SK-N-SH (cell line): Measurements from ENCODE around the gene CD36. TPM values are rescaled to one million over a fixed set of nuclear protein-coding genes. Genes with fewer than 3 reads are reported as not detected.
"Not testable (repeated sequence)": the region's sequence is repeated elsewhere in the genome, so short reads cannot be mapped to it uniquely, and the experiment has no call there.

Experiments used
- CTCF ChIA-PET: fragments of 300-600, 350-600 bp; formaldehyde crosslinking; extraction: SDS; loops from one replicate; lab custom pipeline; 2021; lab: Yijun Ruan, JAX
- POLR2A ChIA-PET: fragments of 350-600 bp; sonication (Branson Sonifier 250); formaldehyde crosslinking; extraction: SDS; loops from one replicate; lab custom pipeline; 2020; ENCODE audit warnings: antibody characterized with exemption, inconsistent platforms; lab: Yijun Ruan, JAX
- DNase-seq: peaks from one replicate; pipeline ENCODE4 v3.0.0; 2012
- H2AFZ ChIP-seq: fragments of 200-600 bp; sonication (generic); 2 replicates; pipeline ENCODE4 v1.8.1; 2016; ENCODE audit warnings: antibody characterized with exemption, mild to moderate bottlenecking, low read depth
- H3F3A ChIP-seq: fragments of 200-600 bp; sonication (generic); replicated peaks from 2 replicates; pipeline ENCODE3; 2016; ENCODE audit warnings: antibody characterized with exemption, mild to moderate bottlenecking; ENCODE audit not compliant: insufficient read depth
- H3K27ac ChIP-seq, 2 experiments: fragments of 200-500 bp in 1 of 2; fragments of 200-600 bp in 1 of 2; sonication (Bioruptor generic) in 1 of 2; sonication (generic), shearing (Covaris generic) in 1 of 2; 2 replicates each; pipeline versions ENCODE4 v1.5.1 to v1.6.1; 2014 to 2016; ENCODE audit warnings: low read depth in 2 of 2, inconsistent platforms in 1 of 2, low read length in 1 of 2, mild to moderate bottlenecking in 1 of 2, mixed read lengths in 1 of 2
- H3K27me3 ChIP-seq: fragments of 200-600 bp; sonication (generic), shearing (Covaris generic); 2 replicates; pipeline ENCODE4 v1.6.1; 2016; ENCODE audit warnings: mixed run types; ENCODE audit not compliant: insufficient read depth
- H3K36me3 ChIP-seq, 2 experiments: fragments of 200-500 bp in 1 of 2; fragments of 200-600 bp in 1 of 2; sonication (Bioruptor generic) in 1 of 2; sonication (generic) in 1 of 2; replicated peaks in 1 of 2; 2 replicates each; pipeline versions ENCODE3 to v1.5.1; 2014 to 2016; ENCODE audit warnings: low read length in 1 of 2, mild to moderate bottlenecking in 1 of 2; ENCODE audit not compliant: insufficient read depth in 2 of 2, control insufficient read depth in 1 of 2
- H3K4me1 ChIP-seq, 2 experiments: fragments of 200-500 bp in 1 of 2; fragments of 200-600 bp in 1 of 2; sonication (Bioruptor generic) in 1 of 2; sonication (generic), shearing (Covaris generic) in 1 of 2; 2 replicates each; pipeline versions ENCODE4 v1.5.1 to v1.6.1; 2014 to 2016; ENCODE audit warnings: low read depth in 1 of 2, low read length in 1 of 2, mixed run types in 1 of 2; ENCODE audit not compliant: insufficient read depth in 2 of 2, control insufficient read depth in 1 of 2
- H3K4me2 ChIP-seq: fragments of 200-600 bp; sonication (generic), shearing (Covaris generic); 2 replicates; pipeline ENCODE4 v1.6.1; 2017; ENCODE audit warnings: mixed run types
- H3K4me3 ChIP-seq, 2 experiments: fragments of 200-500 bp in 1 of 2; fragments of 200-600 bp in 1 of 2; sonication (Bioruptor generic) in 1 of 2; sonication (generic), shearing (Covaris generic) in 1 of 2; 2 replicates each; pipeline versions ENCODE4 v1.5.1 to v1.8.1; 2014 to 2016; ENCODE audit warnings: low read depth in 2 of 2, inconsistent platforms in 1 of 2, low read length in 1 of 2, mild to moderate bottlenecking in 1 of 2, mixed read lengths in 1 of 2, moderate library complexity in 1 of 2
- H3K79me2 ChIP-seq: fragments of 200-600 bp; sonication (generic); 2 replicates; pipeline ENCODE4 v1.8.1; 2017; ENCODE audit warnings: mild to moderate bottlenecking; ENCODE audit not compliant: insufficient read depth
- H3K9ac ChIP-seq: fragments of 200-600 bp; sonication (generic); 2 replicates; pipeline ENCODE4 v1.6.1; 2017; ENCODE audit warnings: mixed run types
- H3K9me2 ChIP-seq: fragments of 200-600 bp; sonication (generic); 2 replicates; pipeline ENCODE4 v1.6.1; 2017; ENCODE audit warnings: mixed run types
- H3K9me3 ChIP-seq: fragments of 200-600 bp; sonication (generic); 2 replicates; pipeline ENCODE4 v1.6.1; 2017; ENCODE audit warnings: mixed run types, mild to moderate bottlenecking, moderate library complexity
- H4K20me1 ChIP-seq: fragments of 200-600 bp; sonication (generic); 2 replicates; pipeline ENCODE4 v1.6.1; 2017; ENCODE audit warnings: mild to moderate bottlenecking, mixed run types; ENCODE audit not compliant: insufficient read depth
- CHD2 ChIP-seq: fragments of 150-350 bp; IDR thresholded peaks from 2 replicates; pipeline ENCODE4 v1.6.1; 2018; ENCODE audit warnings: low read length; ENCODE audit not compliant: partially characterized antibody
- CTCF ChIP-seq: fragments of 200-600 bp; sonication (generic); IDR thresholded peaks from 2 replicates; pipeline ENCODE4 v1.6.1; 2017; ENCODE audit warnings: antibody characterized with exemption, mild to moderate bottlenecking, moderate library complexity
- ELF1 ChIP-seq: IDR thresholded peaks from 2 replicates; pipeline ENCODE4 v1.4.0; 2012
- EZH2phosphoT487 ChIP-seq: fragments of 200-600 bp; sonication (generic); IDR thresholded peaks from 2 replicates; pipeline ENCODE4 v1.6.1; 2017; ENCODE audit warnings: low read depth, mixed run types, mild to moderate bottlenecking, antibody characterized with exemption, moderate library complexity, borderline replicate concordance
- FOSL2 ChIP-seq: IDR thresholded peaks from 2 replicates; pipeline ENCODE4 v1.4.0; 2012; ENCODE audit warnings: low read depth, mild to moderate bottlenecking, moderate library complexity, borderline replicate concordance
- FOXJ3 ChIP-seq: sonication (generic); formaldehyde crosslinking; IDR thresholded peaks from 2 replicates; pipeline ENCODE4 v1.5.1; 2020; ENCODE audit warnings: mild to moderate bottlenecking, missing genetic modification reagents
- FOXM1 ChIP-seq: IDR thresholded peaks from 2 replicates; pipeline ENCODE4 v1.4.0; 2012; ENCODE audit warnings: low read depth, mild to moderate bottlenecking
- GABPA ChIP-seq: IDR thresholded peaks from 2 replicates; pipeline ENCODE4 v1.4.0; 2012; ENCODE audit warnings: low read depth, mild to moderate bottlenecking
- GATA2 ChIP-seq: sonication (generic); formaldehyde crosslinking; IDR thresholded peaks from 2 replicates; pipeline ENCODE4 v1.5.0; 2020; ENCODE audit warnings: mild to moderate bottlenecking, missing genetic modification reagents
- JUND ChIP-seq: IDR thresholded peaks from 2 replicates; pipeline ENCODE4 v1.4.0; 2012
- MEF2A ChIP-seq: IDR thresholded peaks from 2 replicates; pipeline ENCODE4 v1.4.0; 2012; ENCODE audit warnings: low read depth, borderline replicate concordance
- MXI1 ChIP-seq: IDR thresholded peaks from 2 replicates; pipeline ENCODE4 v1.6.1; 2012; ENCODE audit warnings: mild to moderate bottlenecking, low read depth, low read length, improper control_type of control experiment
- NFIC ChIP-seq: IDR thresholded peaks from 2 replicates; pipeline ENCODE4 v1.4.0; 2012; ENCODE audit warnings: borderline replicate concordance
- PBX3 ChIP-seq: IDR thresholded peaks from 2 replicates; pipeline ENCODE4; 2012
- POLR2AphosphoS5 ChIP-seq: IDR thresholded peaks from 2 replicates; pipeline ENCODE4 v1.6.1; 2012; ENCODE audit warnings: low read depth, low read length
- RAD21 ChIP-seq: IDR thresholded peaks from 2 replicates; pipeline ENCODE4 v1.6.1; 2012; ENCODE audit warnings: mild to moderate bottlenecking, low read length
- RCOR1 ChIP-seq: fragments of 150-350 bp; IDR thresholded peaks from 2 replicates; pipeline ENCODE4 v1.6.1; 2017; ENCODE audit warnings: antibody characterized with exemption, low read length
- RFX5 ChIP-seq: IDR thresholded peaks from 2 replicates; pipeline ENCODE4 v1.6.1; 2012; ENCODE audit warnings: mild to moderate bottlenecking, improper control_type of control experiment, low read length
- RXRA ChIP-seq: IDR thresholded peaks from 2 replicates; pipeline ENCODE4 v1.4.0; 2012; ENCODE audit warnings: low read depth, mild to moderate bottlenecking, borderline replicate concordance
- TAF1 ChIP-seq: IDR thresholded peaks from 2 replicates; pipeline ENCODE4 v1.6.1; 2012; ENCODE audit warnings: low read depth, mild to moderate bottlenecking, low read length, moderate library complexity, borderline replicate concordance
- TCF12 ChIP-seq: IDR thresholded peaks from 2 replicates; pipeline ENCODE4 v1.4.0; 2012
- TEAD4 ChIP-seq: IDR thresholded peaks from 2 replicates; pipeline ENCODE4 v1.4.0; 2012; ENCODE audit warnings: mild to moderate bottlenecking, borderline replicate concordance; ENCODE audit not compliant: insufficient read depth
- WGBS: methylation state at CpG from one replicate; pipeline ENCODE4 v1.1.6; 2017; ENCODE audit warnings: low lambda C conversion rate; 5-methylcytosine and 5-hydroxymethylcytosine counted together
- polyA plus RNA-seq, 3 experiments: library from polyadenylated mRNA; depleted of rRNA; stranded (reverse); fragments of >200 nt; gene quantifications; 2 replicates each; pipeline ENCODE4 v1.2.3, GENCODE V29; 2012

Gene CD36
- polyA plus RNA-seq, 1 of the 3 experiments (the other 2 are of a cell fraction): 0.10 TPM

GRCh38 chr7:80666376-80666775, 27.9 kb downstream of the CD36 start:
- Histone ChIP-seq H3K27ac (no peak overlapping the region), H3K9me3 (no peaks in the 10 kb centered on the region), H3K4me1 (no peaks in the 10 kb centered on the region), H2AFZ (no peak overlapping the region), H3K9ac (no peak overlapping the region), H3K9me2 (no peaks in the 10 kb centered on the region), H3K4me2 (no peak overlapping the region), H3K79me2 (no peaks in the 10 kb centered on the region), H3K36me3 (no peaks in the 10 kb centered on the region), H3K4me3 (no peak overlapping the region), H4K20me1 (no peaks in the 10 kb centered on the region), H3F3A (no peaks in the 10 kb centered on the region), H3K27me3 (no peaks in the 10 kb centered on the region)
- no peak for TF ChIP-seq TEAD4
- TF ChIP-seq JUND: no peak
- no peak for TF ChIP-seq TCF12
- TF ChIP-seq FOXM1: no peak
- no peak for TF ChIP-seq TAF1
- no peak for TF ChIP-seq FOXJ3 (CRISPR knock-in tag)
- TF ChIP-seq FOSL2: no peak
- ChIA-PET CTCF (interaction anchor here (0.9 to 5.1 kb wide), 4 partner anchors 9 to 237 kb away, joined by 3 to 32 read pairs (median 6); no protein-coding TSS in a partner anchor), POLR2A (no interaction called here)
- DNase-seq: no peak
- 77% methylated on average over 2 of the region's 2 CpGs for WGBS

- DNase-seq, H3K9ac ChIP-seq, H3K36me3 ChIP-seq, H3K79me2 ChIP-seq, H3K27me3 ChIP-seq, H3K4me3 ChIP-seq, H3K4me1 ChIP-seq, H3K9me2 ChIP-seq, H3K4me2 ChIP-seq, H3K27ac ChIP-seq, H4K20me1 ChIP-seq, H3K9me3 ChIP-seq, H3F3A ChIP-seq, POLR2A ChIA-PET, H2AFZ ChIP-seq: not testable (repeated sequence)
- CTCF ChIA-PET: interaction anchor here (1.0 to 1.6 kb wide), 2 partner anchors 11 to 12 kb away, joined by 6 read pairs; no protein-coding TSS in a partner anchor
- WGBS: 97% methylated on average over 6 of the region's 6 CpGs
These were observed 30.9 kb downstream of the CD36 start for GRCh38 chr7:80669367-80669766.

- Histone ChIP-seq H3F3A (no peaks in the 10 kb centered on the region), H3K27ac (no peak overlapping the region), H3K36me3 (no peaks in the 10 kb centered on the region), H4K20me1 (no peaks in the 10 kb centered on the region), H3K9me2 (no peaks in the 10 kb centered on the region), H3K9ac (no peak overlapping the region), H3K27me3 (no peaks in the 10 kb centered on the region), H2AFZ (no peak overlapping the region), H3K9me3 (no peaks in the 10 kb centered on the region), H3K4me3 (no peak overlapping the region), H3K4me1 (no peaks in the 10 kb centered on the region), H3K79me2 (no peaks in the 10 kb centered on the region), H3K4me2 (no peak overlapping the region)
- DNase-seq: no peak
- WGBS: 96% methylated on average over 1 of the region's 1 CpG
- TF ChIP-seq PBX3 (no peak), TEAD4 (no peak), POLR2AphosphoS5 (no peak), RFX5 (no peak), CTCF (no peak), MEF2A (no peak), MXI1 (no peak), RAD21 (no peak), GABPA (no peak), GATA2 (CRISPR knock-in tag) (no peak), JUND (no peak), CHD2 (no peak), NFIC (no peak), EZH2phosphoT487 (no peak), RXRA (no peak), RCOR1 (no peak), ELF1 (no peak)
- POLR2A ChIA-PET: no interaction called here
- CTCF ChIA-PET: interaction anchor here (1.1 to 2.3 kb wide), 3 partner anchors 10 to 243 kb away, joined by 3 to 8 read pairs (median 6); no protein-coding TSS in a partner anchor
These were observed 33.3 kb downstream of the CD36 start for GRCh38 chr7:80671744-80672143.
